IgD-negative memory B cell (primary cell): ENCODE measurements around the gene PNPLA6. TPM values are rescaled to one million over a fixed set of nuclear protein-coding genes. Genes with fewer than 3 reads are reported as not detected.

ENCODE experiments used
- H3K27ac Mint-ChIP-seq, 3 donors: one replicate each; pipeline ENCODE4 v1.8.0; 2020 to 2022; ENCODE audit warnings: mild to moderate bottlenecking in 3 of 3, mixed read lengths in 3 of 3, moderate library complexity in 1 of 3
- H3K27me3 Mint-ChIP-seq: one replicate; pipeline ENCODE4 v1.8.0; 2021; ENCODE audit warnings: mixed read lengths
- H3K36me3 Mint-ChIP-seq: one replicate; pipeline ENCODE4 v1.8.0; 2020; ENCODE audit warnings: mild to moderate bottlenecking, mixed read lengths
- H3K4me1 Mint-ChIP-seq, 3 donors: one replicate each; pipeline ENCODE4 v1.8.0; 2020 to 2022; ENCODE audit warnings: mixed read lengths in 3 of 3, mild to moderate bottlenecking in 1 of 3
- H3K4me3 Mint-ChIP-seq, 4 donors: one replicate each; pipeline ENCODE4 v1.8.0; 2020 to 2022; ENCODE audit warnings: mild to moderate bottlenecking in 4 of 4, mixed read lengths in 4 of 4, moderate library complexity in 3 of 4
- H3K9me3 Mint-ChIP-seq, 3 donors: one replicate each; pipeline ENCODE4 v1.8.0; 2020 to 2021; ENCODE audit warnings: mixed read lengths in 3 of 3, mild to moderate bottlenecking in 1 of 3
- polyA plus RNA-seq: library from polyadenylated mRNA; unstranded; fragments of 300-500 nt; fragmentation: Illumina TruSeq; gene quantifications from one replicate; pipeline ENCODE4 v1.2.3, GENCODE V29; 2021

Gene PNPLA6
- polyA plus RNA-seq, 1 donor from 2014 or later = 12.5 TPM

DNA sequence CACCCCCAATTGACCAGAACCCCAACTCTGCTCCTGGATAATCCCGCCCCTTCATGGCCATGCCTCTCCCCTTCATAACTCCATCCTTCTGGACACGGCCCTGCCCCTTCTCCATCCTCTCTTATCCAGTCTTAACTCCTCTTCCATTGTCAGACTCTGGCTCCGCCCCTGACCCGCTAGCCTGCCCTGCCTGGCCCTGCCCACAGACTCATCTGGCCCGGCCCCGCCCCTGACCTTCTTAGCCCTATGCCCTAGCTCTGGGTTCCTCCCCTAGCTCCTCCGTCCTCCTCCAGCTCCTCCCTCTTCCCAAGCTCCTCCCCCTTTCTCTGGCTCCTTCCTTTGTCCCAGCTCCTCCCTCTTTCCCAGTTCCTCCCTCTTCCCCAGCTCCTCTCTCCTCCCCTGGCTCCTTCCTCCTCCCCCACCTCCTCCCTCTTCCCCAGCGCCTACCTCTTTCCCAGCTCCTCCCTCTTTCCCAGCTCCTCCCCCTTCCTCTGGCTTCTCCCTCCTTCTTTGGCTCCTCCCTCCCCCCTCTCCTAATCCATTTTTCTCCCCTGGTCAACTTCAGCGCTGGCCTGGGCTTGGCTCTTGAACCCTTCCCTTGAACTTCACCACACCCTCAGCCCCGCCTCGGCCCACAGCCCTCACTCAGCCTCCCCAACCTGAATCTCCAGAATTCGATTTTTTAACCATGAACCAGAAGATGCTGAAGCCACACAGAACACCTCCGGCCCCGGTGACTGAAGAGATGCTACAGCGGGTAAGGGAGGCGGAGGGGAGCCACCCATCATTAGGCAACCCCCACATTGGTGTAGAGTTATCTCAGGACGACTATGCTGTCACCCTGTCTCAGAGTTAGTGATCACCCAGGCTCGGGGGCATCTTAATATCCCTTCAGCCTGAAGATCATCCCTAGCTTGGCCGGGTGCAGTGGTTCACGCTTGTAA lies 28.9 kb upstream of the PNPLA6 start:
- no peaks in the 10 kb centered on the region for H3K36me3 Mint-ChIP-seq
- H3K4me3 Mint-ChIP-seq = peak overlapping the region in 1 of 4 donors; percentile 65
- no peak overlapping the region for H3K27ac Mint-ChIP-seq
- H3K9me3 Mint-ChIP-seq = no peaks in the 10 kb centered on the region
- peaks cover 33% of the 10 kb centered on the region for H3K27me3 Mint-ChIP-seq
- peaks cover 0 to 2% (median 0%) of the 10 kb centered on the region in 3 donors for H3K4me1 Mint-ChIP-seq

DNA sequence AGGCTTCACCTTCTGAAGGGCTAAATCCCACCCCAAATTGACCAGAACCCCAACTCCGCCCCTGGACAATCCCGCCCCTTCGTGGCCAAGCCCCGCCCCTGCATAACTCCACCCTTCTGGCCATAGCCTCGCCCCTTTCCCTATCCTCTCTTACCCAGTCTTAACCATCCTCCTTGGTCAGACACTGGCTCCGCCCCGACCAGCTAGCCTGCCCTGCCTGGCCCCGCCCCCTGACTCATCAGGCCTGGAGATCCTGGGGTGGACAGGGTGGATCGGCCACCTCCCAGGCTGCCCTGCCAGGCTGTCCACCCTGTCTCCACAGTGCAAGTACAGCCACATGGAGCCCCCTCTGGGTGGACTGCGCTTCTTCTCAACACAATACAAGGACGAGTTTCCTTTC lies 27.6 kb upstream of the PNPLA6 start:
- H3K36me3 Mint-ChIP-seq = no peaks in the 10 kb centered on the region
- H3K4me3 Mint-ChIP-seq = no peak overlapping the region
- no peaks in the 10 kb centered on the region for H3K9me3 Mint-ChIP-seq
- H3K27me3 Mint-ChIP-seq = peaks cover 26% of the 10 kb centered on the region
- H3K27ac Mint-ChIP-seq = no peak overlapping the region
- H3K4me1 Mint-ChIP-seq = peaks cover 0 to 2% (median 0%) of the 10 kb centered on the region in 3 donors

DNA sequence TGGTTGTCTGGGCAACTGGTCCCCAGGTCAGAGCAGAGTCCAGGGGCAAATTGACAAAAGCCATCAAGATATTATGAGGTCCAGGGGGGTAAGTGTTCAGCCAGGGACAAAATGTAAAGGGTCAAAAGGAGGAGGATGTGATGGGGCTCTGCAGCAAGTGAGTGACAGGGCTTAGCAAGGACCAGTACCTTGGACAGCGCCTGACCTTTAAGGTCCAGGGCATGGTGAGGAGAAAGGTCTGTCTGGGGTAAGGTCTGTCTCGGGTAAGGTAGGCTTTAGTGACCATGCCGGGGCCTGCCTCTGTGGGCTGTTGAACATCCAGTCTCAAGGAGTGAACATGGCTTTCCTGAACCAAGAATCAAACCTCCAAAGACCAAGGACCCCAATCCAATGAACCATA lies 25.9 kb upstream of the PNPLA6 start:
- Mint-ChIP-seq H3K9me3 (no peaks in the 10 kb centered on the region), H3K4me3 (no peak overlapping the region), H3K4me1 (peaks cover 0 to 2% (median 0%) of the 10 kb centered on the region in 3 donors), H3K27ac (no peak overlapping the region), H3K36me3 (no peaks in the 10 kb centered on the region), H3K27me3 (peaks cover 25% of the 10 kb centered on the region)

DNA sequence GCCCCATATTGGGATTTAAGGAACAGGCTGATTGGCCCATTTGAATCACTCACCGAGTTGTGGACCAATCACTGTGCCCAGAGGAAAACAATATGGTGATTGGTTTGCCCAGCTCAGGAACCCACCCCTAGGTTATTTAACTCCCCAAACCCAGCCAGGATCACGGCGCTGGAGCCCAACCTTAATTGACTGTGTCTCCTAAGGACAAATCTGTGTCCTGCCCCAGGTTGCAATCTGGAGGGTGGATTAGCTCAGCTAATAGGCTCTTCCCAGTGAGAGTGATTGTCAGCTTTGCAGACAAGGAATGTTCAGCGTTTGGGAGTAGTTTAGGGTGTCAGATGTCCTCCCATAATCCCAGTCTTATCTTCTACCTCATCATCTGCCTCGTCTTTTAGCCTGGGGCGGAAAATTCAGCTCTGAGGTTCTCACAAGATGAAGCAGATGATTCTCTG lies 23.1 kb upstream of the PNPLA6 start:
- H3K4me3 Mint-ChIP-seq = peak overlapping the region in 1 of 4 donors; percentile 39
- H3K4me1 Mint-ChIP-seq = peaks cover 0 to 7% (median 3%) of the 10 kb centered on the region in 3 donors
- no peak overlapping the region for H3K27ac Mint-ChIP-seq
- no peaks in the 10 kb centered on the region for H3K36me3 Mint-ChIP-seq
- H3K27me3 Mint-ChIP-seq = peaks cover 17% of the 10 kb centered on the region
- no peaks in the 10 kb centered on the region for H3K9me3 Mint-ChIP-seq

DNA sequence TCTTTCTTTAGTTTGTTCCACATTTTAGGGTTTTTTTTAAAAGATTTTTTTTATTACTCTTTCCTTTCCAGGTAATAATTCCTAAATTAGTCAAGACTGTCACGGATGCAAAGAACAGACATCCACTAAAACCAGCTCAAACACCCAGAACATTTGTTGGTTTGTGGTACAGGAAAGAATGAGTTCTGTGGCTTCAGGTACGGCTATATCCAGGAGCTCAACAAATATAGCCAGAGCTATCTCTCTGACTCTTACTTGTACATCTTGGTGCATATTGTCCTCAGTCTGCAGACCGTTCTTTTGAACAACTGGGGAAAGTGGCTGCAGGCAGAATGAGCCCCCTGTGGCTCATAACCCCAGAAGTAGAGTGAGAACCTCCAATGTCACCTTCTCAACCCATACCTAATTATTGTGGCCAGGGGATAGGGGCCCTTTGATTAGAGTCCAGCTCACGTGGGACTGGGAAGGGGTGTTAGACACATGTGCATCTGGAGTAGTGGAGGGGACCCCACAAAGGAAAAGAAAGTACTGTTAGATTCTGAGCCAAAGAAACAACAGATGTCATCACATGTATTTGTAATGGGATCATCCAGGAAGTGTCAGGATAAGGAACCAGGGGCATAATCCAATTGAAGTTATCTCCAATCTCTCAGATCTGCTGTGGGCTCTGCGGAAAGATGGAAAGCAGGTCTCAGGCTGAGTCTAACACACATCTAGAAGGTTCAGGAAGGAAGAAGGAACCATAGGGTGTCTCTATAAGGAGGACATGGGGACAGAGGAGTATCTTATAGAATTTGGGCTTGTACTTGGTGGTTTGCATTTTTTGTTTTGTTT lies 21.5 kb upstream of the PNPLA6 start:
- Mint-ChIP-seq H3K9me3 (no peaks in the 10 kb centered on the region), H3K4me3 (peak overlapping the region in 2 of 4 donors; percentile 10 to 22), H3K36me3 (no peaks in the 10 kb centered on the region), H3K27ac (no peak overlapping the region), H3K27me3 (peaks cover 17% of the 10 kb centered on the region), H3K4me1 (peaks cover 0 to 7% (median 6%) of the 10 kb centered on the region in 3 donors)

DNA sequence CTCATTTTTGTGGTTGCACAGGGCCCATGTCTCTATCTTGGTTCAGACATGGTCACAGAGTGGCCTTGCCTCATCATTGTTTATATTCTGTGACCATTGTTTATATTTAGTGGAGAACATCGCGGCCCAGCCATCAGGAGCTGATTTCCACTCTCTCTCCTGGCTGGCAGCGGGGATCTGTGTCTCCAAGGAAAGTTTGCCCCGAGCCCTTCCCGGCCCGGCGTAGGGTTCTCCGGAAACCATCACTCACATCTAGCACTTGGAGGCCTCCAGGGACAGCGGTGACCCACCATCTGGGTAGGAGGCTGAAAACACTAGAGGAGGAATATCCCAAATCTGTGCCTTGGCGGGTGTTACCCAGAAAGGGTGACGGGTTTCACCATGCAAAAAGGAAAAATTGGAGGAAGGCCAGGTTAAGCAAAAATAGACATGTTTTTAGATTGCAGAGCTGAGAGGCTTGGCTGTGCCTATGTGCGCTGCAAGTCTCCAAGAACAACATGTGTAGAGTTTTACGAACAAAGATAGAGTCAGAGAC lies 20.3 kb upstream of the PNPLA6 start:
- Mint-ChIP-seq H3K36me3 (no peaks in the 10 kb centered on the region), H3K27ac (peak overlapping the region in 1 of 3 donors; percentile 85), H3K4me1 (peaks cover 0 to 7% (median 6%) of the 10 kb centered on the region in 3 donors), H3K27me3 (peaks cover 12% of the 10 kb centered on the region), H3K9me3 (no peaks in the 10 kb centered on the region), H3K4me3 (peak overlapping the region; percentile 38 to 87 (median 67))

DNA sequence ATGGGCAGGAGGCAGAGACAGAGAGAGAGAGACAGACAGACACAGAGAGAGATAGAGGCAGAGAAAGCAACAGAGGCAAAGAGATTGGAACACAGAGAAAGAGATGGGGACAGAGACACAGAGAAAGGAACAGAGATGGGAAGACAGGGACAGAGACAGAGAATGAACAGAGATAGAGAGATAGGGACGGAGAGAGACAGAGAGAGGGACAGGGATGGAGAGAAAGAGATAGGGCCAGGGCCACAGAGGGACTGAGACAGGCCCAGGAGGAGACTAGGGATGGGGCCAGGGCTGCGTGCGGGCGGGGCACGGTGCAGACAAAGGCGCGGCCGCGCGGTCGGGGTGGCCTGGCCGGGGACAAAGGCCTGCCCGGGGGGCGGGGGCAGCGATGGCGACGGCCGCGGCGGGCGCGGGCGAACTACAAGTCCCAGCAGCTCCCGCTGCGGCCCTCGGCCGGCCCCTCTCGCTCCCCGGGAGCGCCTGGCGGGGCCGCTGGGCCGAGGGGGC lies 19.8 kb upstream of the PNPLA6 start, which contains the start of gene ZNF358:
Gene ZNF358, plus strand, starts transcription at position 459 of the 507 bp plus-strand sequence. CDS start 3,140 bp downstream, outside the sequence.
- Mint-ChIP-seq H3K27ac (peak within 1 kb of the TSS in 2 of 3 donors; percentile 52 to 85), H3K4me1 (peaks cover 0 to 7% (median 6%) of the 10 kb centered on the region in 3 donors), H3K9me3 (no peaks in the 10 kb centered on the region), H3K27me3 (peaks cover 12% of the 10 kb centered on the region), H3K4me3 (peak within 1 kb of the TSS; percentile 55 to 87 (median 76)), H3K36me3 (no peaks in the 10 kb centered on the region)

DNA sequence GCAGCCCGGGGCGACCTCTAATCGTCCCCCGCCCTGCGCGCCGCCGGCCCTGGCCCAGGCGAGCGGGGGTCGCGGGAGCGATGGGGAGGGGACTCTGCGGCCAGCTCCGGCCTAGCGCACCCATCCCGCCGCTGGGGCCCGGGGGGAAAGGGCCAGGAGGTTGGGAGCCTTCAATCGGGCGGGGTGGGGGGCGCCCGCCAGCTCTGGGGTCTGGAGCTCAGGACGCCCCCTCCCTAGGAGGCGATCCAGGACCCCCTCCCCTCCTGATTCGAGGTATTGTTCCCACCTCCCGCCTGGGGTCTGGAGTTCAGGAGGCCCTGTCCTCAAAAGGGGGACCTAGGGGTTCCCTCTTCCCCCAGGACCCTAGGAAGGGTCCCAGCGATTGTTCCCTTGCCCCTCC lies 19.2 kb upstream of the PNPLA6 start:
- no peaks in the 10 kb centered on the region for H3K9me3 Mint-ChIP-seq
- peak overlapping the region in 1 of 3 donors; percentile 52 for H3K27ac Mint-ChIP-seq
- peaks cover 0 to 7% (median 6%) of the 10 kb centered on the region in 3 donors for H3K4me1 Mint-ChIP-seq

DNA sequence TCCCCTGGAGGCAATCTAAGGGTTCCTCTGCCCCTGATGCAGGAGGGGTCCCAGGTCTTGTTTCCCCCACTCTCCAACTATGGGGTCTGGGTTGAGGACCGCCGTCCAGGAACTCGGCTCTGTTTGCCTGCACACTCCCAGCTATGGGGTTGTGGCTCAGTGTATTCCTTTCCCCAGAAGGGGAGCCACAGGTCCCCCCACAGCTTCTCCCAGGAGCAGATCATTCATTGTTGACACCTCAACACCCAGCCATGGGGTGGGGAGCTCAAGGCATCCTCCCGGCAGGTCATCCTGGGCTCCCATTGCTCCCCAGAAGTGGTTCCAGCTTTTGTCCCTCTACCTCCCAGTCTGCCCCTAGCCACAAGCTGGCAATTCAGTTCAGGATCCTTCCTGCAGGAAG lies 18.6 kb upstream of the PNPLA6 start:
- H3K36me3 Mint-ChIP-seq = no peaks in the 10 kb centered on the region
- H3K4me1 Mint-ChIP-seq = peaks cover 3 to 8% (median 7%) of the 10 kb centered on the region in 3 donors
- peaks cover 12% of the 10 kb centered on the region for H3K27me3 Mint-ChIP-seq
- peak overlapping the region in 1 of 3 donors; percentile 52 for H3K27ac Mint-ChIP-seq
- no peaks in the 10 kb centered on the region for H3K9me3 Mint-ChIP-seq
- H3K4me3 Mint-ChIP-seq = peak overlapping the region; percentile 55 to 84 (median 75)

More for the DNA sequence above, 19.2 kb upstream of the PNPLA6 start:
- Mint-ChIP-seq H3K4me3 (peak overlapping the region; percentile 55 to 84 (median 75)), H3K27me3 (peaks cover 12% of the 10 kb centered on the region), H3K36me3 (no peaks in the 10 kb centered on the region)

DNA sequence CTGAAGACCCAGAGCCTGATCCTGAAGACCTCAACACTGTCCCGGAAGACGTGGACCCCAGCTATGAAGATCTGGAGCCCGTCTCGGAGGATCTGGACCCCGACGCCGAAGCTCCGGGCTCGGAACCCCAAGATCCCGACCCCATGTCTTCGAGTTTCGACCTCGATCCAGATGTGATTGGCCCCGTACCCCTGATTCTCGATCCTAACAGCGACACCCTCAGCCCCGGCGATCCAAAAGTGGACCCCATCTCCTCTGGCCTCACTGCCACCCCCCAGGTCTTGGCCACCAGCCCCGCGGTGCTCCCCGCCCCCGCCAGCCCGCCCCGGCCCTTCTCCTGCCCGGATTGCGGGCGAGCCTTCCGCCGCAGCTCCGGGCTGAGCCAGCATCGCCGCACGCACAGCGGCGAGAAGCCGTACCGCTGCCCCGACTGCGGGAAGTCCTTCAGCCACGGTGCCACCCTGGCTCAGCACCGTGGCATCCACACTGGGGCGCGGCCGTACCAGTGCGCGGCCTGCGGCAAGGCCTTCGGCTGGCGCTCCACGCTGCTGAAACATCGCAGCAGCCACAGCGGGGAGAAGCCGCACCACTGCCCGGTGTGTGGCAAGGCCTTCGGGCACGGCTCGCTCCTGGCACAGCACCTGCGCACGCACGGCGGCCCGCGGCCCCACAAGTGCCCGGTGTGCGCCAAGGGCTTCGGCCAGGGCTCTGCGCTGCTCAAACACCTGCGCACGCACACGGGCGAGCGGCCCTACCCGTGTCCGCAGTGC lies 16.0 kb upstream of the PNPLA6 start:
- Mint-ChIP-seq H3K36me3 (no peaks in the 10 kb centered on the region), H3K4me1 (peaks cover 8 to 13% (median 10%) of the 10 kb centered on the region in 3 donors), H3K27me3 (peaks cover 5% of the 10 kb centered on the region), H3K9me3 (no peaks in the 10 kb centered on the region), H3K27ac (no peak overlapping the region), H3K4me3 (peak overlapping the region in 2 of 4 donors; percentile 40 to 84)

DNA sequence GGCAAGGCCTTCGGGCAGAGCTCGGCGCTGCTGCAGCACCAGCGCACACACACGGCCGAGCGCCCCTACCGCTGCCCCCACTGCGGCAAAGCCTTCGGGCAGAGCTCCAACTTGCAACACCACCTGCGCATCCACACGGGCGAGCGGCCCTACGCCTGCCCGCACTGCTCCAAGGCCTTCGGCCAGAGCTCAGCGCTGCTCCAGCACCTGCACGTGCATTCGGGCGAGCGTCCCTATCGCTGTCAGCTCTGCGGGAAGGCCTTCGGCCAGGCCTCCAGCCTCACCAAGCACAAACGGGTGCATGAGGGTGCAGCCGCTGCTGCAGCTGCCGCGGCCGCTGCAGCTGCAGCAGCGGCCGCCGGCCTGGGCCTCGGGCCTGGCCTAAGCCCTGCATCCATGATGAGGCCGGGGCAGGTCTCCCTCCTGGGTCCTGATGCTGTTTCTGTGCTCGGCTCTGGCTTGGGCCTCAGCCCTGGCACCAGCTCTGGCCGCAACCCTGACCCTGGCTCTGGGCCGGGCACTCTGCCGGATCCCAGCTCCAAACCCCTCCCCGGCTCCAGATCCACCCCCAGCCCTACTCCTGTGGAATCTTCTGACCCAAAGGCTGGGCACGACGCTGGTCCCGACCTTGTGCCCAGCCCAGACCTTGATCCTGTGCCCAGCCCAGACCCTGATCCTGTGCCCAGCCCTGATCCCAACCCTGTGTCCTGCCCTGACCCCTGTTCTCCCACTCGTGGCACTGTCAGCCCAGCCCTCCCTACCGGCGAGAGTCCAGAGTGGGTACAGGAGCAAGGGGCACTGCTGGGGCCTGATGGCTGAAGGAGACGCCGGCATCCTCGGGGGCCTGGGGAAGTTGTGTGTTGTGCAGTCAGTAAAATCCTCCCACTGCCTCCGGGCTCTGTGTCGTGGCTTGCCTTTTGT lies 15.1 kb upstream of the PNPLA6 start:
- Mint-ChIP-seq H3K9me3 (no peaks in the 10 kb centered on the region), H3K27me3 (peaks cover 4% of the 10 kb centered on the region), H3K27ac (no peak overlapping the region), H3K4me3 (no peak overlapping the region), H3K4me1 (peaks cover 8 to 12% (median 10%) of the 10 kb centered on the region in 3 donors), H3K36me3 (no peaks in the 10 kb centered on the region)

DNA sequence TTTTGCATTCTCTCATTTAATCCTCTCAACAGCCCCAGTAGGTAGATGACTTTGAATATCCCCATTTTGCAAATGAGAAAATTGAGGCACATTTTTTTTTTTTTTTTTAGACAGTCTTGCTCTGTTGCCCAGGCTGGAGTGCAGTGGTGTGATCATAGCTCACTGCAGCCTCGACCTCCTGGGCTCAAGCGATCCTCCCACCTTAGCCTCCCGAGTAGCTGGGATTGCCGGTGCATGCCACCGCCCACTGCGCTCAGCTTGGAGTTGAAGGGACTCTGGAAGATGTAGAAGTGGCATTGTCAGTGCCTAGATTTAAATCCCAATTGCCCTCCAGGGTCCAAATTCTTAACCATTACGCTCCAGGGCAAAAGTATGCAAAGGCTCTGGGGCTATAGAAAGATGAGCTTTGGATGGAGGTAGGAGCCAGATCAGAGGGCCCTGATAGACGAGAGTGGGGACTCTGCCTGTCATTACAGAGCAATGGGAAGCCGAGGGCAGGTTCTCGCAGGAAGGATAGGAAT lies 13.9 kb upstream of the PNPLA6 start:
- Mint-ChIP-seq H3K9me3 (no peaks in the 10 kb centered on the region), H3K36me3 (peaks cover 2% of the 10 kb centered on the region), H3K4me3 (peak overlapping the region; percentile 67 to 90 (median 83)), H3K27me3 (peaks cover 4% of the 10 kb centered on the region), H3K27ac (peak overlapping the region in 2 of 3 donors; percentile 76 to 94), H3K4me1 (peaks cover 7 to 8% (median 8%) of the 10 kb centered on the region in 3 donors)
